ENCODE measurements around the gene PPM1A. TPM values are rescaled to one million over a fixed set of nuclear protein-coding genes. Genes with fewer than 3 reads are reported as not detected.
A peak's percentile ranks its signal among the peaks of the same experiment; 100 is the strongest.

Gene PPM1A
- total RNA-seq, 2 donors from 2014 or later, result 63.0 to 126 TPM

DNA sequence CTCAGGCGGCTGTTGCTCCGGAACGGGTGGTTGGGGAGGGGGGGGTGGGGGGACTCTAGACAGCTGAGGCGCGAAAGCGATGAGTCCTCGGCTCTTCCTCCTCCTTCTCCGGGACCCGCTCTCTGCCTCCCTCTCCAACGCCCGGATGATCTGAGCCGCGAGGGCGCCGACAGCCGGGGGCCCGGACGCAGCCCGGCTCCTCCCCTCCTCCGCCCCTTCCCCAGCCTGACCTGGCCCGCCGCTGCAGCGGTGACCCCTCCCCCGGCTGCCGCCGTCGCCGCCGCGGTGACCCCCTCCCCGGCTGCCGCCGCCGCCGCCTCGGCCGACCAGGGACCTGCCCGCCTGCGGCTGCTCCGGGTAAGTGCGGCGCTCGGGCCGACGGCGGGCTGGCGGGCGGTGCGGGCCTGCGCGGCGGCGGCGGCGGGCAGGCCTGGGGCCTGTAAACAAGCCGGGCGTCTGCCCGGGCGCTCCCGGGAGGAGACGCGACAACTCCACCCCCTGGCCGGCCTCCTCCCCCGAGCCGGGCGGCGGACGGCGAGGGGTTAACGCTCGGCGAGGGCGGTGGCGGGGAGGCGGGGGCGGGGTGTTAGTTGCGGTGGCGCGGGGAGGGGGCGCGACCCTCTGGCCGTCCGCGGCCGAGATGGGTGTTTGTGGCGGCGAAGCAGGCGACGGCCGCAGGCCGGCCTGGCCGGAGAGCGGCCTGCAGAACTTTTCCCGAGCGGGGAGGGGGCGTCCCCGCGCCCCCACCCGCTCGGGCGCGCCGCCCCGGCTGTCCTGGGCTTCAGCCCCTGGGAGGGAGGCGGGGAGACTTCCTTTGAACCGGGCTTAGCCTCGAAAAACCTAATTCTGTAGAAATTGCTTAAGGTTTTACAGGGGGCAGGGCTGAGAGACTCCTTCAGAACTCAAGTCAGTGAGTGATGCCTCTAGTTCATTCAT is 568 bp downstream of the PPM1A start:
- no peaks in the 10 kb centered on the region for H3K27me3 ChIP-seq
- H3K36me3 ChIP-seq, result no peaks in the 10 kb centered on the region
- intact Hi-C loops (cut with DNase I), result no loop called here
- H3K9ac ChIP-seq (ENCODE audit: low read depth in 2 of 2, low read length in 2 of 2), result peak overlapping the region; percentile 88 to 98
- peak overlapping the region; percentile 76 for H3K4me3 ChIP-seq
- peak; percentile 79 for DNase-seq
- no peaks in the 10 kb centered on the region for H3K9me3 ChIP-seq
- peak overlapping the region; percentile 94 for H3K27ac ChIP-seq
- no peak for TF ChIP-seq CTCF (IDR thresholded peaks at IDR 0.05)
- H3K4me1 ChIP-seq, result no peaks in the 10 kb centered on the region

GRCh38 chr14:60250257-60251035 is 1.4 kb downstream of the PPM1A start:
- Histone ChIP-seq H3K4me1 (no peaks in the 10 kb centered on the region), H3K9ac (ENCODE audit: low read depth in 2 of 2, low read length in 2 of 2) (peak overlapping the region; percentile 88 to 98), H3K36me3 (no peaks in the 10 kb centered on the region), H3K4me3 (peak overlapping the region; percentile 76), H3K9me3 (no peaks in the 10 kb centered on the region), H3K27me3 (no peaks in the 10 kb centered on the region), H3K27ac (peak overlapping the region; percentile 94)
- TF ChIP-seq CTCF (IDR thresholded peaks at IDR 0.05), result no peak
- peak; percentile 52 for DNase-seq
- intact Hi-C loops (cut with DNase I), result no loop called here

- Histone ChIP-seq H3K9ac (ENCODE audit: low read depth in 2 of 2, low read length in 2 of 2) (no peak overlapping the region), H3K27ac (peak overlapping the region; percentile 94), H3K4me3 (no peak overlapping the region), H3K9me3 (no peaks in the 10 kb centered on the region), H3K4me1 (no peaks in the 10 kb centered on the region), H3K27me3 (no peaks in the 10 kb centered on the region), H3K36me3 (no peaks in the 10 kb centered on the region)
- intact Hi-C loops (cut with DNase I), result no loop called here
- TF ChIP-seq CTCF (IDR thresholded peaks at IDR 0.05), result no peak
- DNase-seq, result no peak
Observed at GRCh38 chr14:60251877-60252276, 2.9 kb downstream of the PPM1A start.

DNA sequence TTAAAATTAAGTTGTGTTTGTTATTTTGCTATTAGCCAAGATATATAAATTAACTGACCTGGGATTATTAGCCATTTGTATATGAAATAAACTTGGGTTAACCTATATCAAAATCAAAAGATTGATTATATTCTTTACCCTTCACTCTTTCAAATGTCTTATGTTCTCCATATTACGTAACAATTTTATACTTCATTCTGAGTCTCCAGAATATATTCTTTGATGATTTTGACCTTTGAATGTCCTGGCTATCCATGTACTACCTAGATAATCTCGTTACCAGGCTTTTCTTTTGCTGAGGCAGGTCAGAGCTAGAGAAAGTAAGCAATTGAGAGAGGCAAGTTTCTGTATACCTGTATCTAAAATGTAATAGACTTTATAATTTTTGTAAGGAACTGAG is 3.6 kb downstream of the PPM1A start:
- no peaks in the 10 kb centered on the region for H3K4me1 ChIP-seq
- no peak for TF ChIP-seq CTCF (IDR thresholded peaks at IDR 0.05)
- H3K9me3 ChIP-seq, result no peaks in the 10 kb centered on the region
- intact Hi-C loops (cut with DNase I), result no loop called here
- H3K27me3 ChIP-seq, result no peaks in the 10 kb centered on the region
- H3K27ac ChIP-seq, result no peak overlapping the region
- H3K4me3 ChIP-seq, result no peak overlapping the region
- H3K36me3 ChIP-seq, result no peaks in the 10 kb centered on the region
- no peak overlapping the region for H3K9ac ChIP-seq (ENCODE audit: low read depth in 2 of 2, low read length in 2 of 2)
- DNase-seq, result no peak

DNA sequence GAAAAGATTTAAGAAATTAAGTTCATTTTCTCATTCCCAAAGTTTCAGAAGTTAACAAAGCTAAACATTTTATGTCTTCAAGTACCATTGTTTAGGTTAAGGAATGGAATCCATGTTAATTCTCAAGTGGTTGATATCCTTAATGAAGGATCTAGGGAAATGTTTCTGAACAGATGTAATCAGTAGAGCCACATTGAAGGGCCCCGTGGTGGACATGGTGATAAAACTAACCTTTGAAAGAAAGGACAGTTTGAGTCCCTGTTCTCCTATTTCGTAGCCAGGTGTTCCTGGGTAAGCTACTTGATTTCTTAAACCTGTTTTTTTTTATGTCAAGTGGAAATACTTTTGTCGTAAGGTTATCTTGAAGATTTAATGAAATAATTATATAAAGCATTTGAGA is 4.6 kb downstream of the PPM1A start:
- no peaks in the 10 kb centered on the region for H3K4me1 ChIP-seq
- H3K27ac ChIP-seq, result peak overlapping the region; percentile 39
- H3K36me3 ChIP-seq, result no peaks in the 10 kb centered on the region
- no peak for TF ChIP-seq CTCF (IDR thresholded peaks at IDR 0.05)
- no peaks in the 10 kb centered on the region for H3K9me3 ChIP-seq
- H3K4me3 ChIP-seq, result no peak overlapping the region
- no peak for DNase-seq
- intact Hi-C loops (cut with DNase I), result no loop called here
- H3K9ac ChIP-seq (ENCODE audit: low read depth in 2 of 2, low read length in 2 of 2), result peak overlapping the region in 1 of 2 donors; percentile 3
- no peaks in the 10 kb centered on the region for H3K27me3 ChIP-seq

Measured in colonic mucosa (tissue), 4 donors.